Measurements from ENCODE around the gene CAPZA2. TPM values are rescaled to one million over a fixed set of nuclear protein-coding genes. Genes with fewer than 3 reads are reported as not detected.
A peak's percentile ranks its signal among the peaks of the same experiment; 100 is the strongest.

The CAPZA2 gene
- total and polyA plus RNA-seq, 5 donors from 2014 or later, result 118 to 267 (median 224) TPM

- Mint-ChIP-seq H3K4me3 (no peak overlapping the region), H3K36me3 (peaks cover 45% of the 10 kb centered on the region), H3K9me3 (peaks cover 0 to 5% (median 0%) of the 10 kb centered on the region in 7 donors), H3K4me1 (peaks cover 9 to 34% (median 21%) of the 10 kb centered on the region in 4 donors), H3K27ac (no peak overlapping the region), H3K27me3 (no peaks in the 10 kb centered on the region)
- Histone ChIP-seq H3K9me3 (ENCODE audit: control insufficient read depth in 2 of 2, low read length in 2 of 2) (no peaks in the 10 kb centered on the region), H3K36me3 (ENCODE audit: control insufficient read depth, insufficient read depth, low read length) (peaks cover 65% of the 10 kb centered on the region), H3K27ac (ENCODE audit: insufficient read depth, low read length, poor library complexity, severe bottlenecking) (no peak overlapping the region), H3K27me3 (ENCODE audit: control insufficient read depth, insufficient read depth, low read length) (no peaks in the 10 kb centered on the region), H3K4me1 (ENCODE audit: control insufficient read depth, insufficient read depth, low read length, poor library complexity, severe bottlenecking) (no peaks in the 10 kb centered on the region), H3K4me3 (ENCODE audit: low read depth, low read length) (no peak overlapping the region)
- DNase-seq (no peak), ATAC-seq (ENCODE audit: low read depth in 2 of 2) (no peak)
Measured at GRCh38 chr7:116902867-116903266, 40.5 kb downstream of the CAPZA2 start.

GRCh38 chr7:116906391-116906790, 44.0 kb downstream of the CAPZA2 start:
- Histone ChIP-seq H3K4me1 (ENCODE audit: control insufficient read depth, insufficient read depth, low read length, poor library complexity, severe bottlenecking) (no peaks in the 10 kb centered on the region), H3K4me3 (ENCODE audit: low read depth, low read length) (no peak overlapping the region), H3K9me3 (ENCODE audit: control insufficient read depth in 2 of 2, low read length in 2 of 2) (no peaks in the 10 kb centered on the region), H3K27me3 (ENCODE audit: control insufficient read depth, insufficient read depth, low read length) (no peaks in the 10 kb centered on the region), H3K36me3 (ENCODE audit: control insufficient read depth, insufficient read depth, low read length) (peaks cover 57% of the 10 kb centered on the region), H3K27ac (ENCODE audit: insufficient read depth, low read length, poor library complexity, severe bottlenecking) (no peak overlapping the region)
- H3K4me1 Mint-ChIP-seq, result peaks cover under 1 to 13% (median 10%) of the 10 kb centered on the region in 4 donors
- no peak for DNase-seq
- ATAC-seq (ENCODE audit: low read depth in 2 of 2), result no peak
- H3K4me3 Mint-ChIP-seq, result no peak overlapping the region
- H3K9me3 Mint-ChIP-seq, result no peaks in the 10 kb centered on the region
- H3K27me3 Mint-ChIP-seq, result no peaks in the 10 kb centered on the region
- H3K36me3 Mint-ChIP-seq, result peaks cover 43% of the 10 kb centered on the region
- H3K27ac Mint-ChIP-seq, result no peak overlapping the region

GRCh38 chr7:116910383-116910782, 48.0 kb downstream of the CAPZA2 start:
- H3K4me1 Mint-ChIP-seq, result peaks cover 0 to 9% (median 4%) of the 10 kb centered on the region in 4 donors
- DNase-seq (no peak), ATAC-seq (ENCODE audit: low read depth in 2 of 2) (no peak)
- H3K27ac ChIP-seq (ENCODE audit: insufficient read depth, low read length, poor library complexity, severe bottlenecking), result no peak overlapping the region
- no peak overlapping the region for H3K4me3 ChIP-seq (ENCODE audit: low read depth, low read length)
- no peaks in the 10 kb centered on the region for H3K4me1 ChIP-seq (ENCODE audit: control insufficient read depth, insufficient read depth, low read length, poor library complexity, severe bottlenecking)
- H3K27me3 ChIP-seq (ENCODE audit: control insufficient read depth, insufficient read depth, low read length), result no peaks in the 10 kb centered on the region
- no peak overlapping the region for H3K27ac Mint-ChIP-seq
- no peaks in the 10 kb centered on the region for H3K9me3 ChIP-seq (ENCODE audit: control insufficient read depth in 2 of 2, low read length in 2 of 2)
- peaks cover 68% of the 10 kb centered on the region for H3K36me3 ChIP-seq (ENCODE audit: control insufficient read depth, insufficient read depth, low read length)
- no peaks in the 10 kb centered on the region for H3K27me3 Mint-ChIP-seq
- peaks cover 59% of the 10 kb centered on the region for H3K36me3 Mint-ChIP-seq
- H3K9me3 Mint-ChIP-seq, result no peaks in the 10 kb centered on the region
- no peak overlapping the region for H3K4me3 Mint-ChIP-seq

GRCh38 chr7:116911801-116912200, 49.4 kb downstream of the CAPZA2 start:
- Mint-ChIP-seq H3K4me1 (peaks cover 0 to 5% (median 2%) of the 10 kb centered on the region in 4 donors), H3K9me3 (no peaks in the 10 kb centered on the region), H3K27ac (no peak overlapping the region), H3K4me3 (no peak overlapping the region), H3K27me3 (no peaks in the 10 kb centered on the region), H3K36me3 (peaks cover 51% of the 10 kb centered on the region)
- no peak for DNase-seq
- ATAC-seq (ENCODE audit: low read depth in 2 of 2), result no peak
- Histone ChIP-seq H3K27me3 (ENCODE audit: control insufficient read depth, insufficient read depth, low read length) (no peaks in the 10 kb centered on the region), H3K27ac (ENCODE audit: insufficient read depth, low read length, poor library complexity, severe bottlenecking) (no peak overlapping the region), H3K36me3 (ENCODE audit: control insufficient read depth, insufficient read depth, low read length) (peaks cover 64% of the 10 kb centered on the region), H3K9me3 (ENCODE audit: control insufficient read depth in 2 of 2, low read length in 2 of 2) (no peaks in the 10 kb centered on the region), H3K4me3 (ENCODE audit: low read depth, low read length) (no peak overlapping the region), H3K4me1 (ENCODE audit: control insufficient read depth, insufficient read depth, low read length, poor library complexity, severe bottlenecking) (no peaks in the 10 kb centered on the region)

GRCh38 chr7:116912269-116912909, 50.0 kb downstream of the CAPZA2 start:
- peaks cover 0 to 5% (median 2%) of the 10 kb centered on the region in 4 donors for H3K4me1 Mint-ChIP-seq
- no peak overlapping the region for H3K27ac Mint-ChIP-seq
- Histone ChIP-seq H3K27me3 (ENCODE audit: control insufficient read depth, insufficient read depth, low read length) (no peaks in the 10 kb centered on the region), H3K4me3 (ENCODE audit: low read depth, low read length) (no peak overlapping the region), H3K9me3 (ENCODE audit: control insufficient read depth in 2 of 2, low read length in 2 of 2) (no peaks in the 10 kb centered on the region), H3K36me3 (ENCODE audit: control insufficient read depth, insufficient read depth, low read length) (peaks cover 65% of the 10 kb centered on the region), H3K4me1 (ENCODE audit: control insufficient read depth, insufficient read depth, low read length, poor library complexity, severe bottlenecking) (no peaks in the 10 kb centered on the region), H3K27ac (ENCODE audit: insufficient read depth, low read length, poor library complexity, severe bottlenecking) (no peak overlapping the region)
- H3K27me3 Mint-ChIP-seq, result no peaks in the 10 kb centered on the region
- DNase-seq (no peak), ATAC-seq (ENCODE audit: low read depth in 2 of 2) (no peak)
- no peaks in the 10 kb centered on the region for H3K9me3 Mint-ChIP-seq
- peaks cover 49% of the 10 kb centered on the region for H3K36me3 Mint-ChIP-seq
- no peak overlapping the region for H3K4me3 Mint-ChIP-seq

- Mint-ChIP-seq H3K27me3 (no peaks in the 10 kb centered on the region), H3K4me1 (peaks cover 0 to 5% (median 0%) of the 10 kb centered on the region in 4 donors), H3K9me3 (no peaks in the 10 kb centered on the region), H3K27ac (no peak overlapping the region), H3K4me3 (no peak overlapping the region), H3K36me3 (peaks cover 32% of the 10 kb centered on the region)
- Histone ChIP-seq H3K27me3 (ENCODE audit: control insufficient read depth, insufficient read depth, low read length) (no peaks in the 10 kb centered on the region), H3K4me1 (ENCODE audit: control insufficient read depth, insufficient read depth, low read length, poor library complexity, severe bottlenecking) (no peaks in the 10 kb centered on the region), H3K36me3 (ENCODE audit: control insufficient read depth, insufficient read depth, low read length) (peaks cover 36% of the 10 kb centered on the region), H3K4me3 (ENCODE audit: low read depth, low read length) (no peak overlapping the region), H3K27ac (ENCODE audit: insufficient read depth, low read length, poor library complexity, severe bottlenecking) (no peak overlapping the region), H3K9me3 (ENCODE audit: control insufficient read depth in 2 of 2, low read length in 2 of 2) (no peaks in the 10 kb centered on the region)
- DNase-seq (no peak), ATAC-seq (ENCODE audit: low read depth in 2 of 2) (no peak)
Measured at GRCh38 chr7:116918704-116919103, 56.3 kb downstream of the CAPZA2 start.

GRCh38 chr7:116920359-116920758, 58.0 kb downstream of the CAPZA2 start:
- DNase-seq, result no peak
- Histone ChIP-seq H3K4me3 (ENCODE audit: low read depth, low read length) (no peak overlapping the region), H3K9me3 (ENCODE audit: control insufficient read depth in 2 of 2, low read length in 2 of 2) (no peaks in the 10 kb centered on the region), H3K27ac (ENCODE audit: insufficient read depth, low read length, poor library complexity, severe bottlenecking) (no peak overlapping the region), H3K27me3 (ENCODE audit: control insufficient read depth, insufficient read depth, low read length) (no peaks in the 10 kb centered on the region), H3K36me3 (ENCODE audit: control insufficient read depth, insufficient read depth, low read length) (peaks cover 26% of the 10 kb centered on the region), H3K4me1 (ENCODE audit: control insufficient read depth, insufficient read depth, low read length, poor library complexity, severe bottlenecking) (no peaks in the 10 kb centered on the region)
- H3K9me3 Mint-ChIP-seq, result no peaks in the 10 kb centered on the region
- no peak overlapping the region for H3K4me3 Mint-ChIP-seq
- peaks cover 22% of the 10 kb centered on the region for H3K36me3 Mint-ChIP-seq
- H3K27ac Mint-ChIP-seq, result peak overlapping the region in 1 of 3 donors; percentile 28
- H3K27me3 Mint-ChIP-seq, result no peaks in the 10 kb centered on the region
- ATAC-seq (ENCODE audit: low read depth in 2 of 2), result no peak
- H3K4me1 Mint-ChIP-seq, result peaks cover 0 to 5% (median 0%) of the 10 kb centered on the region in 4 donors

GRCh38 chr7:116922545-116922944, 60.2 kb downstream of the CAPZA2 start:
- ATAC-seq (ENCODE audit: low read depth in 2 of 2), result no peak
- H3K4me1 Mint-ChIP-seq, result peaks cover 0 to 5% (median 0%) of the 10 kb centered on the region in 4 donors
- no peak overlapping the region for H3K4me3 ChIP-seq (ENCODE audit: low read depth, low read length)
- H3K27me3 ChIP-seq (ENCODE audit: control insufficient read depth, insufficient read depth, low read length), result no peaks in the 10 kb centered on the region
- no peaks in the 10 kb centered on the region for H3K9me3 Mint-ChIP-seq
- H3K27ac ChIP-seq (ENCODE audit: insufficient read depth, low read length, poor library complexity, severe bottlenecking), result no peak overlapping the region
- H3K36me3 Mint-ChIP-seq, result peaks cover 20% of the 10 kb centered on the region
- H3K9me3 ChIP-seq (ENCODE audit: control insufficient read depth in 2 of 2, low read length in 2 of 2), result no peaks in the 10 kb centered on the region
- no peaks in the 10 kb centered on the region for H3K4me1 ChIP-seq (ENCODE audit: control insufficient read depth, insufficient read depth, low read length, poor library complexity, severe bottlenecking)
- H3K4me3 Mint-ChIP-seq, result no peak overlapping the region
- peaks cover 3% of the 10 kb centered on the region for H3K27me3 Mint-ChIP-seq
- peaks cover 12% of the 10 kb centered on the region for H3K36me3 ChIP-seq (ENCODE audit: control insufficient read depth, insufficient read depth, low read length)
- H3K27ac Mint-ChIP-seq, result no peak overlapping the region
- DNase-seq, result no peak

All from CD4-positive, CD25-positive, alpha-beta regulatory T cell (primary cell).